WTC11 (cell line): ENCODE measurements around the gene MRGPRF. TPM values are rescaled to one million over a fixed set of nuclear protein-coding genes. Genes with fewer than 3 reads are reported as not detected.
A peak's percentile ranks its signal among the peaks of the same experiment; 100 is the strongest.

ENCODE experiments used
- ATAC-seq: fragments of 200-7000 bp; cut with Tn5 transposase; 2 replicates; pipeline ENCODE4 v1.10.0; 2021; ENCODE audit warnings: mild to moderate bottlenecking, moderate library complexity
- CTCF ChIA-PET: fragments of 300-600 bp; sonication (Branson Sonifier 250); formaldehyde crosslinking; loops from one replicate; lab custom pipeline; 2021; ENCODE audit warnings: antibody characterized with exemption; lab: Charles Lee
- POLR2A ChIA-PET: fragments of 350-600 bp; sonication (Branson Sonifier 250); formaldehyde crosslinking; loops from one replicate; lab custom pipeline; 2021; ENCODE audit warnings: antibody characterized with exemption; lab: Charles Lee
- DNase-seq: peaks from one replicate; pipeline ENCODE4 v3.0.0; 2021; ENCODE audit warnings: low spot score
- H3K27ac Mint-ChIP-seq: 2 replicates; pipeline ENCODE4 v1.8.0; 2021; ENCODE audit warnings: mixed read lengths
- H3K27me3 Mint-ChIP-seq: 2 replicates; pipeline ENCODE4 v1.8.0; 2021; ENCODE audit warnings: low read depth, mild to moderate bottlenecking, moderate library complexity, mixed read lengths
- H3K36me3 Mint-ChIP-seq: 2 replicates; pipeline ENCODE4 v1.8.0; 2021; ENCODE audit warnings: mixed read lengths
- H3K4me1 Mint-ChIP-seq: 2 replicates; pipeline ENCODE4 v1.8.0; 2022; ENCODE audit warnings: mixed read lengths
- H3K4me3 Mint-ChIP-seq: 2 replicates; pipeline ENCODE4 v1.8.0; 2021; ENCODE audit warnings: mild to moderate bottlenecking, moderate library complexity, mixed read lengths
- H3K9me3 Mint-ChIP-seq: 2 replicates; pipeline ENCODE4 v1.8.0; 2021; ENCODE audit warnings: mixed read lengths
- ATF1 ChIP-seq: sonication (generic); formaldehyde crosslinking; IDR thresholded peaks from 2 replicates; pipeline ENCODE4 v1.8.1; 2023; ENCODE audit warnings: mild to moderate bottlenecking, moderate library complexity, missing genetic modification reagents
- ATF3 ChIP-seq: sonication (generic); formaldehyde crosslinking; conservative IDR thresholded peaks from 2 replicates; pipeline ENCODE4 v1.8.1; 2022; ENCODE audit warnings: mild to moderate bottlenecking, missing genetic modification reagents
- CDX4 ChIP-seq: fragments of 250-450 bp; sonication (Bioruptor Pico); IDR thresholded peaks from 2 replicates; pipeline ENCODE4 v1.9.0; 2021; ENCODE audit warnings: moderate library complexity, mild to moderate bottlenecking, inconsistent platforms, borderline replicate concordance
- E2F5 ChIP-seq: sonication (generic); formaldehyde crosslinking; IDR thresholded peaks from 2 replicates; pipeline ENCODE4 v1.8.1; 2022; ENCODE audit warnings: mild to moderate bottlenecking, moderate library complexity, missing genetic modification reagents
- ELF4 ChIP-seq: sonication (generic); formaldehyde crosslinking; IDR thresholded peaks from 2 replicates; pipeline ENCODE4 v1.8.1; 2022; ENCODE audit warnings: low read depth, mild to moderate bottlenecking, moderate library complexity, missing genetic modification reagents
- ERG ChIP-seq: fragments of 250-450 bp; sonication (Bioruptor Pico); IDR thresholded peaks from 2 replicates; pipeline ENCODE4 v1.8.0; 2021; ENCODE audit warnings: mild to moderate bottlenecking
- ETV6 ChIP-seq: sonication (generic); formaldehyde crosslinking; IDR thresholded peaks from 2 replicates; pipeline ENCODE4 v1.8.1; 2022; ENCODE audit warnings: mild to moderate bottlenecking, missing genetic modification reagents
- FOXK1 ChIP-seq: sonication (generic); formaldehyde crosslinking; IDR thresholded peaks from 2 replicates; pipeline ENCODE4 v1.8.0; 2022; ENCODE audit warnings: mild to moderate bottlenecking, moderate library complexity, missing genetic modification reagents
- FOXP4 ChIP-seq: sonication (generic); formaldehyde crosslinking; IDR thresholded peaks from 2 replicates; pipeline ENCODE4 v1.8.0; 2022; ENCODE audit warnings: mild to moderate bottlenecking, missing genetic modification reagents
- GTF2I ChIP-seq: fragments of 250-450 bp; sonication (Bioruptor Pico); conservative IDR thresholded peaks from 2 replicates; pipeline ENCODE4 v1.4.0; 2021; ENCODE audit warnings: mild to moderate bottlenecking
- HMGA2 ChIP-seq: fragments of 250-450 bp; sonication (Bioruptor Pico); IDR thresholded peaks from 2 replicates; pipeline ENCODE4 v1.4.0; 2021; ENCODE audit warnings: mild to moderate bottlenecking, moderate library complexity
- JAZF1 ChIP-seq: fragments of 250-450 bp; sonication (Bioruptor Pico); IDR thresholded peaks from 2 replicates; pipeline ENCODE4 v1.9.0; 2021; ENCODE audit warnings: moderate library complexity, mild to moderate bottlenecking, inconsistent platforms
- MLX ChIP-seq: sonication (generic); formaldehyde crosslinking; IDR thresholded peaks from 2 replicates; pipeline ENCODE4 v1.8.1; 2023; ENCODE audit warnings: mild to moderate bottlenecking, missing genetic modification reagents, moderate library complexity
- MXD4 ChIP-seq: fragments of 250-450 bp; sonication (Bioruptor Pico); IDR thresholded peaks from 2 replicates; pipeline ENCODE4 v1.8.0; 2021; ENCODE audit warnings: mild to moderate bottlenecking, moderate library complexity, borderline replicate concordance
- NFYB ChIP-seq: sonication (generic); formaldehyde crosslinking; conservative IDR thresholded peaks from 2 replicates; pipeline ENCODE4 v1.8.0; 2022; ENCODE audit warnings: low read depth, missing genetic modification reagents
- NR1H2 ChIP-seq: sonication (generic); formaldehyde crosslinking; IDR thresholded peaks from 2 replicates; pipeline ENCODE4 v1.9.0; 2021; ENCODE audit warnings: mild to moderate bottlenecking, moderate library complexity, missing genetic modification reagents
- NR3C1 ChIP-seq: sonication (generic); formaldehyde crosslinking; conservative IDR thresholded peaks from 2 replicates; pipeline ENCODE4 v1.8.1; 2023; ENCODE audit warnings: low read depth, mild to moderate bottlenecking, missing genetic modification reagents
- SMAD3 ChIP-seq: sonication (generic); formaldehyde crosslinking; IDR thresholded peaks from 2 replicates; pipeline ENCODE4 v1.8.0; 2022; ENCODE audit warnings: missing genetic modification reagents, mild to moderate bottlenecking, borderline replicate concordance
- SOX15 ChIP-seq: fragments of 250-450 bp; sonication (Bioruptor Pico); IDR thresholded peaks from 2 replicates; pipeline ENCODE4 v1.9.0; 2021; ENCODE audit warnings: mild to moderate bottlenecking
- SP1 ChIP-seq: sonication (generic); formaldehyde crosslinking; conservative IDR thresholded peaks from 2 replicates; pipeline ENCODE4 v1.8.1; 2022; ENCODE audit warnings: missing genetic modification reagents
- USF2 ChIP-seq: sonication (generic); formaldehyde crosslinking; IDR thresholded peaks from 2 replicates; pipeline ENCODE4 v1.8.1; 2023; ENCODE audit warnings: mild to moderate bottlenecking, missing genetic modification reagents, moderate library complexity
- ZBTB21 ChIP-seq: sonication (generic); formaldehyde crosslinking; IDR thresholded peaks from 2 replicates; pipeline ENCODE4 v1.8.1; 2023; ENCODE audit warnings: mild to moderate bottlenecking, missing genetic modification reagents, borderline replicate concordance
- ZBTB43 ChIP-seq: sonication (generic); formaldehyde crosslinking; IDR thresholded peaks from 2 replicates; pipeline ENCODE4 v1.8.1; 2023; ENCODE audit warnings: mild to moderate bottlenecking, missing genetic modification reagents
- ZMAT4 ChIP-seq: fragments of 250-450 bp; sonication (Bioruptor Pico); IDR thresholded peaks from 2 replicates; pipeline ENCODE4 v1.9.0; 2021; ENCODE audit warnings: mild to moderate bottlenecking
- ZNF232 ChIP-seq: sonication (generic); formaldehyde crosslinking; IDR thresholded peaks from 2 replicates; pipeline ENCODE4 v1.8.0; 2022; ENCODE audit warnings: mild to moderate bottlenecking, missing genetic modification reagents
- ZNF423 ChIP-seq: fragments of 250-450 bp; sonication (Bioruptor Pico); IDR thresholded peaks from 2 replicates; pipeline ENCODE4 v2.1.2; 2022; ENCODE audit warnings: mild to moderate bottlenecking, moderate library complexity
- total RNA-seq: library from RNA; stranded (reverse); gene quantifications from 3 replicates; pipeline ENCODE4 v1.2.3, GENCODE V29; 2021

MRGPRF gene
- total RNA-seq, 1 experiment from 2014 or later = 3.8 TPM

- ChIA-PET CTCF (interaction anchor here (0.6 to 6.6 kb wide), 10 partner anchors 8 to 75 kb away, joined by 3 to 50 read pairs (median 6); partner anchors contain the start of gene TPCN2), POLR2A (interaction anchor here (0.7 to 1.0 kb wide), 3 partner anchors 13 to 31 kb away, joined by 3 read pairs; no protein-coding TSS in a partner anchor)
- Mint-ChIP-seq H3K4me3 (peak overlapping the region; percentile 39), H3K27ac (no peak overlapping the region), H3K36me3 (no peaks in the 10 kb centered on the region), H3K27me3 (peaks cover 5% of the 10 kb centered on the region), H3K9me3 (peaks cover under 1% of the 10 kb centered on the region; the same call in 1 of the 2 replicates), H3K4me1 (peaks cover 41% of the 10 kb centered on the region)
- DNase-seq (peak; percentile 85), ATAC-seq (peak; percentile 82)
- TF ChIP-seq MXD4 (CRISPR knock-in tag) = no peak
- no peak for TF ChIP-seq MLX (CRISPR knock-in tag)
- TF ChIP-seq ZNF423 (CRISPR knock-in tag) = peak; percentile 52; the same call in 1 of the 2 replicates
- no peak for TF ChIP-seq GTF2I (CRISPR knock-in tag)
- TF ChIP-seq ZBTB21 (CRISPR knock-in tag) = no peak
- no peak for TF ChIP-seq ERG (CRISPR knock-in tag)
- no peak for TF ChIP-seq CDX4 (CRISPR knock-in tag)
- no peak for TF ChIP-seq NR1H2
- TF ChIP-seq HMGA2 (CRISPR knock-in tag) = no peak
- TF ChIP-seq ZNF232 (CRISPR knock-in tag) = no peak
- no peak for TF ChIP-seq ZMAT4 (CRISPR knock-in tag)
- 0 out of 2 replicates have a peak, but pooled peaks have one; percentile 27 for TF ChIP-seq E2F5 (CRISPR knock-in tag)
- TF ChIP-seq ATF3 (CRISPR knock-in tag) = no peak
- TF ChIP-seq ETV6 (CRISPR knock-in tag) = peak; percentile 82
- TF ChIP-seq ZBTB43 (CRISPR knock-in tag) = no peak
- no peak for TF ChIP-seq SOX15 (CRISPR knock-in tag)
- TF ChIP-seq JAZF1 = no peak
- TF ChIP-seq NR3C1 (CRISPR knock-in tag) = no peak
- no peak for TF ChIP-seq SMAD3
- TF ChIP-seq FOXP4 = peak; percentile 84
- peak; percentile 78 for TF ChIP-seq NFYB
- peak; percentile 70; the same call in 1 of the 2 replicates for TF ChIP-seq FOXK1
- TF ChIP-seq USF2 (CRISPR knock-in tag) = peak; percentile 88
- TF ChIP-seq ELF4 = no peak
- TF ChIP-seq SP1 (CRISPR knock-in tag) = peak; percentile 89
- TF ChIP-seq ATF1 (CRISPR knock-in tag) = no peak
Observed at GRCh38 chr11:69010964-69011623, 2.0 kb downstream of the MRGPRF start.
